GM19043 (cell line): ENCODE results near the gene DCLK2.

ENCODE experiments used
- ATAC-seq: cut with Tn5 transposase; IDR thresholded peaks from one replicate; pipeline ENCODE4 v1.9.1; 2021; ENCODE audit warnings: low read depth; ENCODE audit not compliant: unreplicated experiment

Gene DCLK2

DNA sequence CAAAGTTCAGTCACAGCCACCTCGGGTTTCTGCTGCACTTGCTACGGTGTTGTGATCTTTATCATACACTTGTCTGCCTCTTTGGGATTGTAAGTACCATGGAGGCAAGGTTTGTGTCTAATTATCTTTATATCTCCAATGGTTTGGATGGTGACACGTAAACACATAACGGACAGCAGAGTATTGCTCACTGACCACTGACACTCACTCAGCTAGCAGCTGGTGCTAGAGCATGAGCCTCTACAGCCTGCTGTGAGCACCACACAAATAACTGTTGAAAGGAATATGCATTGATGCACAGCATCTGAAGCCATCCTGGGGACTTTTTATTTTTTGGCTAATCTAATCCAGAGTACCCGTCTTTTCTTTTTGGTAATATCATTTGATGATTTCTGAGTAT, 156.0 kb downstream of the DCLK2 start:
- no peak for ATAC-seq

DNA sequence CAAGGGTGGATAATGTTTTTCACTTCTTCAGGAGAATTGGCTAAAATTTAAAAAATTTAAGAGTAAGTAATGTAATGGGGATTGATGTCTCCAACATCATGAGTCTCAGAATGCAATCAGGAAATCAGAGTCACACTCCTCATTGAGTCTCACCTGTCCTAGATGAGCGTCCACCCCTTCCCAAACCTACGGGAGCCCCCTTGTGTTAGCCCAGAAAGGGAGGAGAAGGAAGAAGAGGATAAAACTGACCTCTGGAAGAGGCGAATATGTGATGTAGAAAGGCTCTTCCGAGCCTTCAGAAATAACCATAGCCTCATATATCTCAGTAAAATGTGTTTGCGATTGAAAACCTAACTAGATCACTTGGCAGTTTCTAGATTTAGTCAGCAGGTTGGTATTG, 157.1 kb downstream of the DCLK2 start:
- ATAC-seq: no peak

DNA sequence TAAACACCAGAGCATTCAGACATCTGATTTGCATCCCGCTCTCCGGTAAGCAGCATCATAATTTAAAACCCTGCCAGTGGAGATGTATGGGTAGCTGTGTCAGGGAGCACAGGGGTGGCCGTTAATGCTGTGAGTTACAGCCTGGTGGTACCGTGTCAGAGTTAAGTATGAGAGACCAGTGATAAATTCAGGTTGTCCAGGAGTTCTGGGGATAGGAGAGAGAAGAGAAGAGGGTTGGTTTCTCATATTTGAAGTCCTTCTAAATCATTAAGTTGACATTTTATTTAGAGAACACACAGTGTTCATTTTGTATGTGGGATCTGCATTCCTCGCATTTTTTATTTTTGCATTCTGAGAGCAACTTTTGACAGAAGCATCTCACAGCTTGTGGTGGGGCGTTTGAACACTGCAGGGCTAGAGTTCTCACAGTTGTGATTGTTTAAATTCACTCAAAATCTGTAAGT, 157.6 kb downstream of the DCLK2 start:
- no peak for ATAC-seq

DNA sequence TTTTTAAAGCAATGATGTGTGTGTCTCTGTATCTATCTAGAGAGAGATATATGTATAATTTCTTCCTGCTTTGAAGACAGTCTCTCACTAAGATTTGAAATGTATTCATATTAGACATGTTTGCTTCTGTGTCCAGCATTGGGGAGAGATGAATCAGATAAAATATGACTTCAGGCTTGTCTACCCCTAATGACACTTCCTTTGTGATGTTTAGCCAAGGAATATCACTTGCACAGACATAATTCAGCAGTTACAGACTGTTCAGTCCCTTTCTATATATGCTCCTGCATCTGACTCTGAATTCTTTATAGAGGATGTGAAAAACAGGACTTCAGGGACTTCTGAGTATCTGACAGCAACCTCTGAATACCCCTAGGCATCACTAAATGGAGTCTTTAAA, 158.4 kb downstream of the DCLK2 start:
- ATAC-seq: no peak

DNA sequence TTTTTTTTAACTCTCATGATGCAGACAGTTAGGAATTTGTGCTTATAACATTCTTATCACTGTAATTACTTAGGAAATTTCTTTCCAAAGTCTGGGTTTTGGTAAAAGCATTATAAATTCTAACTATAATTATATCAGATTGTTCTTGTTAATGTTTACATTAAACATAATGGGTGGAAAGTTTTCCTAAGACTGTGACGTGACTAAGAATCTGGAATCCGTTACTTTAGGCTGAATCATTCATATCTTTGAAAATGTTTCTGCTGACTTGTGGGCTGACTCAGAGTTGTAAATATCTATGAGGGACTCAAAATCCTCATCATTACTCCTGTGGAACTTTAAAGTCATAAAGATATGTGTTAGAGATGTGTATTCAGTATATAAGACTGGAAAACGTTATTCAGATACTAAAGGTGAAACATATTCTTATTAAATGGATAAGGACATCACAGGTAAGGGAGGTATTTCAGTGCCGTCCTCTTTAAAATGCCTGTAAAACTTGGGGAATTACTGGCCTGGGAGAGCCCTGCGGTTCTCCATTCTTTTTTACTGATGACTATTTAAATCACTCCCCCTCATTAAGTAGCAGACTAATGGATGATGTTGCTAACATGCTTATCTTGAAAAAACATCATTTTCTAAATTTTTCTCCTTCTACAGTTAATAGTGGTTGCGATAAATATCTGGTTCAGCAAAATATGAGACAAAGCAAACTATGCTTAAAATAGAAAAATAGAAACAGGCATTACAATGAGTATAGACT, 159.0 kb downstream of the DCLK2 start:
- ATAC-seq: no peak

DNA sequence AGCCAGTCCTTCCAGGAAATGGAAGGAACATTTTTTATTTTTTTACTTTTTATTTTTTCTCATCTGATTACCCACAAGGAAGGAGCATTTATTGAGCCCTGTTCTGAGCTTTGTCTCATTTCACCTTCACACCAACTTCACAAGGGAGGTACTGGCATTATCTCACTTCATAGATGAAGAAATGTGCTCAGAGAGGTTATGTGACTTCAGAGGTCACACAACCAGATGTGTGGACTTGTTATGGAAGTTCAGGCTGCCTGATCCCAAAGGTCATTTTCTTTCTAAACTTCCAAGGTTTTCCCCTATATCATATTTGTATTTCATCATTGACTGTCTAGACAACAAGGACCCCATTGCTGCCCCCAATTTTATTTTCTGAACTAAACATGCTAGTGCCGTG, 160.3 kb downstream of the DCLK2 start:
- no peak for ATAC-seq

DNA sequence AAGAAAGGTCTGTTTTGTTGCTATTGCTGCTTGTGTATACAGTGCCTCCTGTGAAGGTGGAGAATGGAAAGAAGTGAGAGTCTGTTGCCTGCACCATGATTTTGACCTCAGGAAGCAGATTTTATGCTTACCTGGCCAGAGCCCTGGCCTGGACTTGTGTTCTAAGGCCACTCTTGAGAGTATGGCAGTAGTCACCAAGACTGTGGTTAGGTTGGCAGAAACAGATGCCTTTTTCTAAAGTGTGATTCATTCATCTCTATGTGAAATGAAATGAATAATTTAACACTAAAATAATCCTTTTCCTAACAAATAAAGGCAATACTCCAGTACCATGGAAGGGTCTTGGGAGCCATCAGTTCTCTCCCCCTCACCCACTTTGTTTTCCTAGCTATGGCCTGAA, 161.8 kb downstream of the DCLK2 start:
- ATAC-seq: no peak

DNA sequence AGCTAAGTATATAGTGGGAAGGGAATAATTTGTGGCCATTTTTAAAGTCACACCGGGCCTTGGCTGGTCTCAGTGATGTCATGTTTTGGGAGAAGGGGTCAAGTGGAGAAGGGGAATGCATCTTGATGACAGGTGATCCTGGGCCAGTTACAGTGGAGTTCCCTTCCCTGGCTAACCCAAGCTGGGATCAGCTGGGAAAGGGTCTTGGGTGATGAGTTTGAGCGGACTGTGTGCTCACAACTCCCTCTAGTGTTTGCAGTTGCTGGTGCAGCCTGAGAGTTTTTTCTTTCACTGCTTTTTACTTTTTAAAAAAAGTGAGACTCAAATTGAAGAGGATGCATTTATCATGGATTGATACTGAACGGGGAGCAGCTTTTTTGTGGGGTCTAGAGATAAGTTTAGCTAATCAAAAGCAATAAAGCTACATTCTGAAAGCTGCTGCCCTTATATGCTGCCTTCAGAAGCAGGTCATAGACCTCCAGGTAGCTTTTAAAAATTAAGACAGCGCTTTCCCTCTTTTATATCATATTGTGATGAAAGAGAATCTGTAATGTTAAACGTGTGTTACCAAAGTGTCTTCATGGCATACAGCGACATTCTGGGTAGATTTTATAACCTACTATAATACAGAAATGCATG, 164.7 kb downstream of the DCLK2 start:
- ATAC-seq: no peak

DNA sequence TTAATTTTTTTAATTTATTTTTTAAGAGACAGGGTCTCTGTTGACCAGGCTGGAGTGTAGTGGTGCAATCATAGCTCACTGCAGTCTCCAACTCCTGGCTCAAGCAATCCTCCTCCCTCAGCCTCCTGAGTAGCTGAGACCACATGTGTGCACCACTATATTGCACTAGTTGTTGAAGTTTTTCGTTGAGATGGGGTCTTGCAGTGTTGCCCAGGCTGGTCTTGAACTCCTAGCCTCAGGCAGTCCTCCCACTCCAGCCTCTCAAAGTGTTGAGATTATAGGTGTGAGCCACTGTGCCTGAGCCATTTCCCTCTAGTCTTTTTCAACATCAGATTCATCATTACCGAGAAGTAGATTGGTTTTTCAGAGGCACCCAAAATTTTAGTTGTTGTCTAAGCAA, 165.7 kb downstream of the DCLK2 start:
- no peak for ATAC-seq

DNA sequence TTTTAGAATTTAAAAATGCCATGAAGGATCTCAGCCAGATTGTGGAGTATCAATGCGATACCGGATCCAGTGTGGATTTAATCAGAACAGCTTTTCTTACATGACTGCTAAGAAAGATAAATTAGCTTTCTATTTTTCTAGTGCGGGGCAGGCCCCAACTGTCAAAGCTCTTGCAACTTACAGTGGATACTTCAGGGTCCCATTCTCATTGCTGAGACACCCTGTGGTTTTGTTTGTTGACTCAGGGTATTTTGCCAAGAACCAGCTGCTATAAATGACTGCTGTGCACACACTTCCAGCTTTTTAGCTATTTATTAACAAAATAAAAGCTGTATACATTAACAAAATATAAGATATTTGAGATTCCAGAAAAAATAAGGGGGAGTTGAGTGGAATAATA, 166.4 kb downstream of the DCLK2 start:
- no peak for ATAC-seq

DNA sequence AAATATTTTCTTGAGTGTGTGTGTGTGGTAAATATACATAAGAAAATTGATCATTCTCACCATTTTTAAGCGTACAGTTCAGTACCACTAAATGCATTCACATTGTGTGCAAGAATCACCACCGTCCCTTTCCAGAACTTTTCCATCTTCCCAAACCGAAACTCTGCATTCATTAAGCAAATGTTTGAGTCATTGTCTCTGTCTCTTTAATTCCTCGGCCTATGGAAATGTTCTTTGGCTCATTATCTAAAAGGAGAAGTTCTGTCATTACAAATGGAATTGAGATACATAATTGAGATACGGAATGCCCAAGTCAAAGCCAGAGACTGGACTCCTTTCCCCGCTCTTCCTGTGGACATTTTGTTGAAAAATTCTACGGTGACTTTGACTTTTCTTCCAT, 168.9 kb downstream of the DCLK2 start:
- no peak for ATAC-seq

DNA sequence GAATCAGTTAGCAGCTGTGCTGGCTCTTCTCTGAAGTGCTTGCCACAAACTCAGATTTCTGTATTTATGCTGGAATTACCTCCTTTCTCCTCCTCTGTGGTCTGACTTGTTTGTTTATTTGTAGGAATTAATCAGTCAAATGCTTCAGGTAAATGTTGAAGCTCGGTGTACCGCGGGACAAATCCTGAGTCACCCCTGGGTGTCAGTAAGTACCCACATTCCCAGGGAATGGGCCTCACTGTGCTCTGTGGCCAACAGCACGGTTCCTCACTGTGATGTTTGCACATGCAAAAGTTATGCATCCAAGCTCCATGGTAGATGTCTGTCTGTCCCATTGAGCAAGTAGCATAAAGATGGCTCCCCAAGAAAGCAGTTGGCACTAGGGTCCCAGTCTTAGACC, 169.9 kb downstream of the DCLK2 start:
- ATAC-seq: no peak

DNA sequence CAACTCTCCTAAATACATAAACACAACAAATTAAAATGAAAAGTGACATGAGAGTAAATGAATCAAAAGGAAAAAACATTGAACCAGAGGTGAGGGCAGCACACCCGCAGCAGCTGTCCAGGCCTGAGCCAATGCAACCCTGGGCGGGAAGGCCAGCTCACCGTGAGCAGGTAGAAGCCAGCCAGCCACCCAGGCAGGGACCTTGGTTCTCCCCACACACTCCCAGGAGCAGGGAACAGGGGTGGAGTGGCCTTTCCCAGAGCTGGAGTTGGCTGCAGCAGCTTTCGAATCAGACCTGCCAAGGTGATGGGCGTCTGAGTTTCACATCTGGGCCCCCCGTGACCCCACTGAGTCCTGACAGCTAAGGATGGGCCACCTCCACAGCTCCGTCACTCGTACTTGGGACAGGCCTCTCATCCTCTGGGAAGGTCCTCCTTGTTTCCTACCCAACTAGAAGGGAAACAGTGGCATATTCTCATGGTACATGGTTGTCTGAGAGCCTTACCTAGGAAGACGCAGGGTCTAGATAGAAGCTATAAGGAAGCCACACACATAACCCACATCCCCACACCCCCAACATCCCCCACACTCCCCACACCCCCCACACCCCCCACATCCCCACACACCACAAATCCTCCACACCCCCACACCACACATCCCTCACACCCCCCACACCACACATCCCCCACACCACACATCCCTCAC, 172.2 kb downstream of the DCLK2 start:
- no peak for ATAC-seq

DNA sequence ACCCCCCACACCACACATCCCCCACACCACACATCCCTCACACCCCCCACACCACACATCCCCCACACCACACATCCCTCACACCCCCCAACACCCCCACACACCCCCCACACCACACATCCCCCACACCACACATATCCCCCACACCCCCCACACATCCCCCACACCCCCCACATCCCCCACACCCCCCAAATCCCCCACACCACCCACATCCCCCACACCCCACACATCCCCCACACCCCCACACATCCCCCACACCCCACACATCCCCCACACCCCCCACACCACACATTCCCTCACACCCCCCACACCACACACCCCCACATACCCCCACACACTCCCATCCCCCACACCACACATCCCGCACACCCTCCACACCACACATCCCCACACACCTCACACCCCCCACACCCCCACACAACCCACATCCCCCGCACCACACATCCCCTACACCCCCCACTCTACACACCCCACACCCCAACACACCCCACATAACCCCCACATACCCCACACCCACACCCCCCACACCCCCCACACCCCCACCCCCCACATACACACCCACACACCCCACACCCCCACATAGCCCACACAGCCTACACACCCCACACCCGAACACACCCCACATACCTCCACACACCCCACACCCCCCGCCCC, 172.9 kb downstream of the DCLK2 start:
- no peak for ATAC-seq

DNA sequence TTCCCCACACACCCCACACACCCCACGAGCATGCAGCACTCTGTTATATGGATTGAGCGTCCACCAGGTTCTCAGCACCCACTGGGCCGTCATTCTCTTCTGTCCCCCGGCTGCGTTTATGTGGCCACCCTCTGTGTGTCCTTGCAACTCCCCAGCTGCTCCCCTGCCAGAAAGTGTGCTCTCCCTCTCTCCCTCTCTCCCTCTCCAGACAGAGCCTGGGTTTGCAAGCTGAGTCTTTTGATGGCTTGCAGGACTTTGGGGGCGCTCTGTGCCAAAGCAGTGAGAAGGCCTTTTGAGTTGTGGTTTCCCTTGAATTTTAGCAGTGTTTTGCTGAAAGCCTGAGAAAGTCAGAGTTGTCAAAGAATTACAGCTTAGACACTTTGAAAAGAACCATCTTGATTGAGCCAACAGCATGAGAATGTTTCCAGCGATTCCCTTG, 173.5 kb downstream of the DCLK2 start:
- ATAC-seq: no peak

DNA sequence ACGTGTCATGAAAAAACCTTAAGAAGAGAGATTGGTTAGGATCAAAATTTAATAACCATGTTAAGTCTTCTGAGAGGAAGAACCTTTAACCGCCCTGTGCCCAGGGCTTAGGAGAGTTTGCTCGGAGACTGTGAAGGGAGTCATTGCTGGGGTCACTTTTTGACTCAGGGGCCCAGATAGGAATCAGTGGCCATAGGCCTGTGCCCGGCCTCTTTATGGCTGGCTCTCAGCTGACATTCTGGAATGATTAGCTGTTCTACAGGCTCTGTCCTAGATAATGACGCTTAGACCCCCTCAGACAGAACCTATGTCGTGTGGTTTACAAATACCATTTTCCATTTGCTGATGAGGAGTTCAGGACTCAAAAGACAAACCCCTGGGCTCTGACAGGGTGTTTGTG, 174.1 kb downstream of the DCLK2 start:
- no peak for ATAC-seq

DNA sequence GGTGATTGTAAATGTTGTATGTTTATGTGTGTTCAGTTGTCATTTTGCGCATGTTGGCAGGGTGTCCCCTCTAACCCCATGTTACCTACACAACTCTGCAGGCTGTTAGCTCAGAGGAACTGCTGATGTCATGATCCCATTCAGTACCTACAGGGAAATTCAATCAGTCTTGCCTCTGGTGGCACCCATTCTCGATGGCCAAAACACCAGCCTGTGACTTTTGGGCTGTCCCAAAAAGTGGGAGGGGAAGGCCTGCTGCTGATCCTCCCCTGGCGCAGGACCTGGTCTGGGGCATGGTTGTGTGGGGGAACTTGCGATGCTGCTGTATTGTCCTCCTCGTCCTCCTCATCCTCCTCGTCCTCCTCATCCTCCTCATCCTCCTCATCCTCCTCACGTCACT, 174.5 kb downstream of the DCLK2 start:
- ATAC-seq: no peak

DNA sequence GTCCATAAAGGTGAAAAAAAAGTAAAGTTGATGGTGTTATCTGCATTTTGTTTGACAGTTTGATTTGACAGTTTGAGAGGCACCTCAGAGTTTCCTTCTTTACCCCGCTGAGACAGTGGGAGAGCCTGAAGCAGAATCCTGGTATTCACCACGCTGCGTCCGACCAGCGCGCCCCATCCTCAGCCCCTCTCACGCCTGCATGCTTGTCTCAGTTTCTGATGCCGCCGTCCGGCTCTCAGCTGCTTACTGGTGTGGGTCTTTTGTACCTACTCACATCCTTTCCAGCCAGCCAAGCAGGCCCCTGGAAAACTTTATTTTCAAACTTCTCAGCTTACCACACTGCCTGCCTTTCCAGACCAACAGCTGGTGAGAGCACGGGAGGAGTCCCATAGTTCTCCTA, 175.2 kb downstream of the DCLK2 start:
- no peak for ATAC-seq

DNA sequence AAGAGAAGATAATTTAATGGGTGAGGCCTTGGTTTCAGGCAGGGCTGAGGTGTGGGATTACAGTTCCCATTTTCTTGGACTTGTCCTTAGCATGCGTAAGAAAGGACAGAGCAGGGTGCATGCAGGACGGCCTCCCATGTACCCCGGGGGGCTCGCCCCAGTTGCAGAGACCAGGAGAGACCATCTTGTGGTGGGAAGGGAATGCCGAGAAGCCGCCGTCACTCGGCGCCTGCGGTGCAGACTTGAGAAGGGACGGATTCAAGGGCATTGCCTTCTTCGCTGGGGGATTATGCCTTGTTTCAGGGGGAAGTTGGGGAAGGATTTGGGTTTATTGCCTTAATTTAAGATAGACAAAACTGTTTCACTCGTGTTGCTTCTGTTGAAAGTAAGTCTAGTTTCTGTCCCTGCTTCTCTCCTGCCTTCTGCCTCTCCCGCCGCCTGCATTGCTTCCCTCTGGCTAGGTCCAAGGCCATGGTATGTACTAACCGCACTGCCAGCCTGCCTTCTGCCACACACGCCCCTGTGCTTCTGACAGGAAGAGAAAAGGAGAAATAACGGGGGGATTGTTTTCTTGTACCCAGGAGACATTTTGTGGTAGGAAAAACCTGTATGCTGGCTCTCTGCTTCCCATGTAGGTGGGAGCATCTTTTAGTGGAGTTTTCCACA, 175.9 kb downstream of the DCLK2 start:
- ATAC-seq: no peak

DNA sequence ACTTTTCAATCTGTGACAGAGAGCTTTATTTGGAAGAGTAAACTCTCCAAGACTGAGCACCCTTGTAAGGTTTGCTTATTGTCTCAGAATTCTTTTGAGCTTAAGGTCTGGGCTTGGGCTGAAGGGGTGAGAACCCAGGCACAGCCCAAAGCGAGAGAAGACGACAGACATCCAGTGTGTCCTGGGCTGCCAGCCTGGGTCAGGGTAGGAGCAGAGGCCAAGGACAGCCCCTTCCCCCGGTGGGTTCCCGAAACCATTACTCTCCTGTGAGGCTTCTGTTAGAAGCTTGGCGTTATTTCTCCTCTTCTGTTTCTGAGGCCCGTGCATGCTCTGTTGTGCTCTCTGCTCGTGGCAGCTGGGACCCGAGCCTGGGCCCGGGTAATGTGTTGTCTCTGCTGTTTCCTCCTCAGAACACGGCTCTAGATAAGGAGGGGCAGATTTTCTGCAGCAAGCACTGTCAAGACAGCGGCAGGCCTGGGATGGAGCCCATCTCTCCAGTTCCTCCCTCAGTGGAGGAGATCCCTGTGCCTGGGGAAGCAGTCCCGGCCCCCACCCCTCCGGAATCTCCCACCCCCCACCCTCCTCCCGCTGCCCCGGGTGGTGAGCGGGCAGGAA, 177.5 kb downstream of the DCLK2 start:
- ATAC-seq: no peak
